NCI-H1048 (cell line): ENCODE data around the gene GBP6.
"Not testable (repeated sequence)": the region's sequence is repeated elsewhere in the genome, so short reads cannot be mapped to it uniquely, and the experiment has no call there.

Experiments
- DNase-seq: peaks from one replicate; lab custom pipeline; 2025; lab: John Stamatoyannopoulos, UW

GBP6 gene, protein sequence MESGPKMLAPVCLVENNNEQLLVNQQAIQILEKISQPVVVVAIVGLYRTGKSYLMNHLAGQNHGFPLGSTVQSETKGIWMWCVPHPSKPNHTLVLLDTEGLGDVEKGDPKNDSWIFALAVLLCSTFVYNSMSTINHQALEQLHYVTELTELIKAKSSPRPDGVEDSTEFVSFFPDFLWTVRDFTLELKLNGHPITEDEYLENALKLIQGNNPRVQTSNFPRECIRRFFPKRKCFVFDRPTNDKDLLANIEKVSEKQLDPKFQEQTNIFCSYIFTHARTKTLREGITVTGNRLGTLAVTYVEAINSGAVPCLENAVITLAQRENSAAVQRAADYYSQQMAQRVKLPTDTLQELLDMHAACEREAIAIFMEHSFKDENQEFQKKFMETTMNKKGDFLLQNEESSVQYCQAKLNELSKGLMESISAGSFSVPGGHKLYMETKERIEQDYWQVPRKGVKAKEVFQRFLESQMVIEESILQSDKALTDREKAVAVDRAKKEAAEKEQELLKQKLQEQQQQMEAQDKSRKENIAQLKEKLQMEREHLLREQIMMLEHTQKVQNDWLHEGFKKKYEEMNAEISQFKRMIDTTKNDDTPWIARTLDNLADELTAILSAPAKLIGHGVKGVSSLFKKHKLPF

GRCh38 chr1:89363638-89364536, at the start of gene GBP6:
Gene GBP6, plus strand, starts transcription at chr1:89364059. Its CDS starts 4,493 bp downstream, at chr1:89368552.
- no peak for DNase-seq

DNA sequence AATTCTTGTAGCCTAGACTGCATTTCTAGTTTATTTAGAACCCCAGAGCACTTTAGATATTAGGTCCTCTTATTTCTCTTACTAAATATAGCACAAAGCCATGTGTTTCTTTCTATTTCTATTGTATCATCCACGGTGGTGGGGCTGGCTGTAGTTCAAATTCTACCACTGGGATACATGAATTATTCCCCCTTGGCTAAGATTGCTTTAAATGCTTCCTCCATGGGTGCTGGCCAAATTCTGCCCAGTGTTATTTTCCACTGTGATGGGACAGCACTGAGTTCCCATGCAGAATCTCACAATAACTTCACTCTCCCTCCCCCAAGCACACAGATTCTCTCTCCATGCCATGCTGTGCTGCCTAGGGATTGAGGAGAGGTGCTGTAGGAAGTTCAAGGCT, 41.5 kb upstream of the GBP6 start:
- no peak for DNase-seq

- no peak for DNase-seq
These were observed 32.0 kb upstream of the GBP6 start for GRCh38 chr1:89331890-89332289.

DNA sequence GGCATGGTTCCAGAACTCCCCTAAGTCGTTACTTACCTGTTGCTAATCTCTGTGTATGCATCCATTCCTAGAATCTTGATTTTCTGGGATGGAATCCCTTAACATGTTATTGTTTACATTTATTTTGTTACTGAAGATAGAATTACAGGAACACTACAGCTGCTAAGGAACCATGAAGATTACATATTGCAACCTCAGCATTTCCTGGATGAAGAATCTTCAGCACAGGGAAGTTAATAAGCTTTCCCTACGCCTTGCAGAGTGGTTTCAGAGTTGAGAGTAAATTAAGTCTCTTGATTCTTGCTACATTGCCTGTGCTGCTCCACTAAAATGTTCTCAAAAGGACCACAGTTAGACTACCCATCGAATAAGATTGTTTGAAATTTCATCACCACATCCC, 31.4 kb upstream of the GBP6 start:
- no peak for DNase-seq

- no peak for DNase-seq
These were observed 28.4 kb upstream of the GBP6 start for GRCh38 chr1:89335486-89335885.

- no peak for DNase-seq
These were observed 26.0 kb upstream of the GBP6 start for GRCh38 chr1:89337903-89338302.

GRCh38 chr1:89339039-89339438, 24.8 kb upstream of the GBP6 start:
- no peak for DNase-seq

DNA sequence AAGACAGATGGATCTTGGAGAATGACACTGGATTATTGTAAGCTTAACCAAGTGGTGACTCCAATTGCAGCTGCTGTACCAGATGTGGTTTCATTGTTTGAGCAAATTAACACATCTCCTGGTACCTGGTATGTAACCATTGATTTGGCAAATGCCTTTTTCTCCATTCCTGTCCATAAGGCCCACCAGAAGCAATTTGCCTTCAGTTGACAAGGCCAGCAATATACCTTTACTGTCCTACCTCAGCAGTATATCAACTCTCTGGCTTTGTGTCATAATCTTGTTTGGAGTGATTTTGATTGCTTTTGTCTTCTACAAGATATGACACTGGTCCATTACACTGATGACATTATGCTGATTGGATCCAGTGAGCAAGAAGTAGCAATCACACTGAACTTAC, 18.4 kb upstream of the GBP6 start:
- DNase-seq: not testable (repeated sequence)

DNA sequence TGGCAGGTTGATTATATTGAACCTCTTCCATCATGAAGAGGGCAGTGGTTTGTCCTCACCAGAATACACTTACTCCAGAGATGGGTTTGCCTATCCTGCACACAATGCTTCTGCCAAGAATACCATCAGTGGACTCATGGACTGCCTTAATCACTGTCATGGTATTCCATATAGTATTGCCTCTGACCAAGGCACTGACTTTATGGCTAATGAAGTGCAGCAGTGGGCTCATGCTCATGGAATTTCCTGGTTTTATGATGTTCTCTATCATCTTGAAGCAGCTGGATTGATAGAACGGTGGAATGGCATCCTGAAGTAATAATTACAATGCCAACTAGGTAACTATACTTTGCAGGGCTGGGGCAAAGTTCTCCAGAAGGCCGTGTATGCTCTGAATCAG, 16.6 kb upstream of the GBP6 start:
- no peak for DNase-seq

- no peak for DNase-seq
These were observed 13.6 kb upstream of the GBP6 start for GRCh38 chr1:89350298-89350697.

- DNase-seq: no peak
These were observed 12.1 kb upstream of the GBP6 start for GRCh38 chr1:89351597-89352311.

DNA sequence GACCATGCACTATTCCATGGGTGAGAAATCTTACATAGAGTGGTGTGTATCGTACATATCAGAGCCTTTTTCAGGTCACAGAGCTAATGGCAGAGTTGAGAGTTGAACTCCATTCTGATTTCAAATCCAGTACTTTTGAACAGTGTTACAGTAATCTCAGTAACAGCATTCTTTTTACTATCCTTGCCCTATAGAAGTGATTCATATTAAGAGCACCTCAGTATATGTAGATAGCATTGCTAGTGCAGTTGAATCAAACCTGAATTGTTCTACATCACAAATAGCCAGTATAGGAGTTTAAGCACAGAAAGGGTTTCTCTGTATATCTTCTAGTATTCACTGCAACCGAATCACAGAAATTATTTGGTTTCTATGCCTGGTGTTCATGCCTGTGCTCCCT, 11.4 kb upstream of the GBP6 start:
- no peak for DNase-seq

DNA sequence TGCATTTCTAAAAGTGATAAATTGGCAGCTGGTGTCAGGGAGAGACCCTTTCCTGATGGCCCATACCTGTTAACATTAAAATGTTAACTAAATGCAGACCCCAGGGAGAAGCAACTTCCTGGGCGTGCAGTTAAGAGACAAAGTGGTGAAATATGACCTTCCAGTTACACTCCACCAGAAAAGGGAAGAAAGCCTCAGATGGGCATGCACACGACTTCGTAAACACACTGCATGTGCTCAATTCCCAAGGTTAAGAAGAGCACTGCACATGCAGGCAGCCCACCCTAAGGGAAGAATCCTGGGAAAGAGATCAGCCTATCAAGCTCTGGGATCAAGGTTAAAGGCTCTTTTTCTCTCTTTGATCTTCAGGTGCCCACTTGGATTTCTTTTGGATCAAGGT, 9.7 kb upstream of the GBP6 start:
- no peak for DNase-seq

DNA sequence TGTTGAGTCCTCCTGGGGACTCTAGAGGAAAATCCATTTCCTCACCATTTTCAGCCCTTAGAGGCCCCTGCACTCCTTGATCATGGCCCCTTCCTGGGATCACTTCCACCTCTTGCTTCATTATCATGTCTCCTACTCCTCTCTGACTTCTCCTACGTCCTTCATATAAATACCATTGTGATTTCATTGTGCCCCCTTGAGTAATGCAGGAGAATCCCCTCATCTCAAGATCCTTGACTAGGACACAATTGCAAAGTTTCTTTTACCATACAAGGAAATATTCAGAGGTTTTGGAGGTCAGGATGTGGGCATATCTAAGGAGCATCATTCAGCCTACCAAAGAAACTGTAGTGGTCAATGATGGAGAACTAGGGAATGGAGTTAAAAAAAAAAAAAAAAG, 8.8 kb upstream of the GBP6 start:
- no peak for DNase-seq

DNA sequence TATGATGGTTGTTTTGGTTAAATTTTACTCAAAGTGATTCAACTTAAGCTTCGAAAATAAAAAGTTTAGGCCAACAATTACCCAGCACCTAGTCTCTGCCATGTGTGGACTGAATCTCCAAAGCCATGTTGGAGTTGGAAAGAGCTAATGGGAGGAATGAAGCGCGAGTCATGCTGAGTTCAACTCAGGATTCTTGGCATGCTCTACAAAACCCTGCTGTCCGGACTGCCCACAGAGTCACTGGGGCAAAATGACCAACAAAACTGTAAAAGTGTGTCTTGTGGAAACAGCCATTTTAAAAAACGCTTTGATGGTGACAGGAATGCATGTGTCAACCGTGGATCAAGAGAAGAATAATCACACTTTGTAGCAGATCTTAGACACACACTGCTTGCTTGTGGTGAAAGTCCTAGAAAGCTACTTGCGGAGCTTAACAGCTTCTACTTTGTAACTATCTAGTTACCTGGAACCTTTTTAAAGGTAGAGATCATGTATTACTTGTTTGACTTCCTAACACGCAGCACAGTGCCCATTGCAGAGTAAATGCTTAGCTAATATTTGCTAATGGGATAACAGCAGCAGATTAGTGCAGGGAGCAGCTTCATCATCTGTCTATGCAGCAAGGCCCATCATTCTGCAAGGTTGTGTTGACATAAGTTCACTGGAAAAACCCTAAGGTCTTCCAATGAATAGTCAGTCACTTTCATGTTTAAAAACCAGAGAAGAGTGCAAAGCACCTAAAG, 7.0 kb upstream of the GBP6 start:
- DNase-seq: no peak

DNA sequence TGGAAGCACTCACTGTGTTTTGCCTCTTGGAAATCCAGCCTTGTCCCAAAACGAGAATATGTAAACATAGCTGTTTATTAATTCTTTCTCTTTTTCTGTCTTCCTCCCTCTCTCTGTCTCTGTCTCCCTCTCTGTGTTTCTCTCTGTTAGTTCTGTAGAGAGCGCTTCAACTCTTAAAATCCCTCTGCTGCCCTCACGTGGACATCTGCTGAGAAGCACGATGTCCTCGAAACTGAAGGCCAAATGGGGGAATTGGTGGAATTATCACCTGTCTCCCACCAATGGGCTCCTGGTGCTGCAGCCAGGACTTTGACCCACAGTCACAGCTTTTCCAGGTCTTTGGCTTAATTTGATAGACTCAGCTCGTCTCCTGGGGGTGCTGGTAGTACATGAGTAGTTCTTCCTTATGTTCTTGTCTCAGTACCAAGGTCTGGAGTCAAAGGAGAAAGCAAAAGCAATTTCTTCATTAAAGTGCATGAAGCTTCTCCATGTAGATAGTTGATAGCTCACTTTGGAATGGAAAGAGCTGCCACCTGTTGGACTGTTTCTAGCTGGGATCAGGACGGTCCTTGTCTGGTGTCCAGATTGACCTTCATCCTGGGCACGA, 5.5 kb upstream of the GBP6 start:
- DNase-seq: peak; percentile 34

DNA sequence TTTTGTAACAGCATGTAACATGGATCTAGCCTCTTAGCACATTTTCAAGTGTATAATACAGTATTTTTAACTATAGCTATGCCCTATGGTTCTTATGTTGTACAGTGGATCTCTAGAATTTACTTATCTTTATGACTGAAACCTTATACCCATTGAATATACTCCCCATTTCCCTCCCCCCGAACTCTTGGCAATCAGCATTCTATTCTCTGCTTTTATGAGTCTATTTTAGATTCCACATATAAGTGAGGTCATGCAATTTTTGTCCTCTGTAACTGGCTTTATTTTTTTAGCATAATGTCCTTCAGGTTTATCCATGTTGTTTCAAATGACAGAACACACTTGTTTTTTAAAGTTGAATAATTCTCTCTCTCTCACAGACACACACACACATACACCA, 3.1 kb upstream of the GBP6 start:
- no peak for DNase-seq

DNA sequence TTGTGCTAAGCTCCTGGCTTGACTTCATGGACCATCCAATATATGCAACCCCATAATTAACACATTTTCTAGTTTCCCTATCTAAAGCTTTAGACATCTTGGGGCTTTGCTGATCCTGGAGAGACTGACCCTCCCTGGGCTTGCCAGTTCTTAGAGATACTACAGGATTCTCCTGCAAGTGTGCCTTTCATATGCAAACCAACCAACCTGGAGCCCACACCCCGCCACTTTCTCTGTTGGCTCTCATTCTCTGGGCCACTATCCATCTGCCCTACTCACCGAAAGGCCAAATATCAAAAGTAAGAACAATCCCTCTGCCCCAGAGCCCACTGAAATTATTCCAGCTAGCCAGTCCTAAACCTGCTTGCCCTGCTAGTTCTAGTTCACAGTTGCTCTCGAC, 2.2 kb upstream of the GBP6 start:
- DNase-seq: no peak

GRCh38 chr1:89363196-89363595, 663 bp upstream of the GBP6 start:
- DNase-seq: no peak

- DNase-seq: no peak
These were observed 1.2 kb downstream of the GBP6 start for GRCh38 chr1:89364954-89365550.

GRCh38 chr1:89367221-89367620, 3.4 kb downstream of the GBP6 start:
- DNase-seq: no peak
